ENCODE measurements around the gene AMPD3. TPM values are rescaled to one million over a fixed set of nuclear protein-coding genes. Genes with fewer than 3 reads are reported as not detected.

Gene AMPD3
- total RNA-seq, 2 donors from 2014 or later, result 10.9 to 11.3 TPM

DNA sequence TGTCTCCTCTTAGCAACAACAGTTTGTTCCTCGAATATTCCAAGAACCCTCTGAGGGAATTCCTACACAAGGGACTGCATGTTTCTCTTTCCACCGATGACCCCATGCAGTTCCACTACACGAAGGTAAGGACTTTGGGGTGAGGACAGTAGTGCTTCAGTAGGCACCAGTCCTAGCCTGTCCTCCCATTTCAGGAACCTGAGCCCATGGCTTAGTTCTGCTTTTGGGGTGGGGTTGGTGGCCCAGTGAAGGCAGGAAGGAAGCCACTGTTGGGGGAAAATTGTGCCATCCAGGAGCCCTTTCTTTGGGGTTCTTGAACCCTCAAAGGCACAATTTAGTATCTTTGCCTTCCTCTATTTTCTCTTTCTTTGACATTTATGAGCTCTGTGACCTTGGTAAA is 47.7 kb downstream of the AMPD3 start:
- H3K9me3 Mint-ChIP-seq, result no peaks in the 10 kb centered on the region
- ATAC-seq (no peak), DNase-seq (ENCODE audit: low spot score) (no peak)
- no peak overlapping the region for H3K4me3 Mint-ChIP-seq
- no peaks in the 10 kb centered on the region for H3K4me1 Mint-ChIP-seq (ENCODE audit: low read depth in 2 of 2)
- H3K27ac Mint-ChIP-seq, result no peak overlapping the region
- no peaks in the 10 kb centered on the region for H3K27me3 Mint-ChIP-seq
- no peaks in the 10 kb centered on the region for H3K36me3 Mint-ChIP-seq

GRCh38 chr11:10503221-10503620 is 48.2 kb downstream of the AMPD3 start:
- H3K27ac Mint-ChIP-seq, result no peak overlapping the region
- H3K9me3 Mint-ChIP-seq, result no peaks in the 10 kb centered on the region
- H3K36me3 Mint-ChIP-seq, result no peaks in the 10 kb centered on the region
- H3K4me3 Mint-ChIP-seq, result no peak overlapping the region
- H3K4me1 Mint-ChIP-seq (ENCODE audit: low read depth in 2 of 2), result no peaks in the 10 kb centered on the region
- DNase-seq (ENCODE audit: low spot score), result no peak
- ATAC-seq, result no peak
- no peaks in the 10 kb centered on the region for H3K27me3 Mint-ChIP-seq

DNA sequence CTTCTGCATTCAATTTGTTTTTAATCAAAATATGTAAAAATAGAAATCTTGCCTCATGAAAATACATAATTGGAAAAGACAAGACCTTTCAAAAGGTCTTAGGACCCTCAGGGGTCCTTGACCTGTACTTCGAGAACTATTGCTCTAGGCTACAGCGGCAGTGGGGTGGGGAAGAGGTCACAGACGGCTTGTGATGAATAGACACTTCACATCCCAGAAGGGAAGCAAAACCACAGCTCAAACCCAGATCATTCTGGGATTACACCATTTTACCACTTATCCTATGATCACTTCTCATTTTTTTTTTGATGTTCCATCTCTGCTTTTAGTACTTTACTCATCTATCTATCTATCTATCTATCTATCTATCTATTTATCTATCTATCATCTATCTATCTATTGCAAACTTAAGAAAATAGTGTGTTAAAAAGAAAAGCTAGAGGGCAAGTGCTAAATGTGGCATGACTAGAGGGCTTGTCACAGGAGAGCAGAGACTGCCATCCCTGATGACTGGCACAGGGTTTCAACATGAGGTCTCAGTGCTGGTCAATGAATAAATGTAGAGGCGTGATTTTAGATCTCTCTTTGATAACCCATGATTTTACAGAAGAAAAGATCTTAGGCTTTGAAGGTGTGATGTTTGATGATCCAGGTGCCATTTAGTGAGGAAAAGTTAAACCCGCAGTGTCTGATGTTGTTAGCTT is 48.9 kb downstream of the AMPD3 start:
- no peak overlapping the region for H3K27ac Mint-ChIP-seq
- no peak for ATAC-seq
- H3K36me3 Mint-ChIP-seq, result no peaks in the 10 kb centered on the region

DNA sequence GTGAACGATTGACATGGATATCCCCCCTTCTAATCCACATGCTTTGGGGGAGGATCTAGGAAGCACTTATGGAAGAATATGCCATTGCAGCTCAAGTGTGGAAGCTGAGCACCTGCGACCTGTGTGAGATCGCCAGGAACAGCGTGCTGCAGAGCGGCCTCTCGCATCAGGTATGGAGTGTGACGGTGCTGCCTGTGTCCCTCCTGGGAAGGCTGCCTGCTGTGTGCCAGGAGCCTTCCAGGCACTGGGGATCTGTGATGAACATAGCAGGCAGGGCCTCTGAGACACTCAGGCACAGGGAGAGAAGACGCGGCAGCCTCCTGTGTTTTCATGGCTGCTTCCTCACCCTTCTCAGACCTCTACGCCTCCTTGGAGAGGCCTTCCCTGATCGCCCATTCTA is 49.4 kb downstream of the AMPD3 start:
- Mint-ChIP-seq H3K4me1 (ENCODE audit: low read depth in 2 of 2) (no peaks in the 10 kb centered on the region), H3K27me3 (no peaks in the 10 kb centered on the region), H3K4me3 (no peak overlapping the region), H3K27ac (no peak overlapping the region), H3K9me3 (no peaks in the 10 kb centered on the region), H3K36me3 (no peaks in the 10 kb centered on the region)
- no peak for DNase-seq (ENCODE audit: low spot score)
- ATAC-seq, result no peak

More for the DNA sequence above, 48.9 kb downstream of the AMPD3 start:
- no peaks in the 10 kb centered on the region for H3K27me3 Mint-ChIP-seq
- no peak for DNase-seq (ENCODE audit: low spot score)
- no peak overlapping the region for H3K4me3 Mint-ChIP-seq
- no peaks in the 10 kb centered on the region for H3K4me1 Mint-ChIP-seq (ENCODE audit: low read depth in 2 of 2)
- H3K9me3 Mint-ChIP-seq, result no peaks in the 10 kb centered on the region

- Mint-ChIP-seq H3K27me3 (no peaks in the 10 kb centered on the region), H3K4me1 (ENCODE audit: low read depth in 2 of 2) (no peaks in the 10 kb centered on the region), H3K9me3 (no peaks in the 10 kb centered on the region), H3K4me3 (no peak overlapping the region), H3K36me3 (no peaks in the 10 kb centered on the region), H3K27ac (no peak overlapping the region)
- DNase-seq (ENCODE audit: low spot score) (no peak), ATAC-seq (no peak)
Observed at GRCh38 chr11:10505278-10506007, 50.4 kb downstream of the AMPD3 start.

DNA sequence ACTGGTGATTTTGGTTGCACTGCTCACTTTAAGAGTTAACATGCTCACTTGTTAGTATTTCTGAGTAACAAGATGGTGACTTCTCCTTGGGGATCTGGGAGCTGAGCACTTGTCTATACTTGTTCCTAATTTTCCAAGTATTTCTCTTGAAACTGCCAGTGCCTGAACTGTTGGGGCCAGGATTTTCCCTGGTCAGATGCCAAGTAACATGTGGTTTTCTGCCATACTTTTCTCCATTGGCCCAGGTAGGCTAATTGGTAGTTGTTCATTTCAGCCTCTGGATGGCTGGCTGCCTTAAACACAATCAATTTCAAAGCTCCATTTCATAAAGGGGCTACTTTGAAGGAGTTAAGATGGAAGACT is 50.9 kb downstream of the AMPD3 start:
- Mint-ChIP-seq H3K9me3 (no peaks in the 10 kb centered on the region), H3K27ac (no peak overlapping the region), H3K4me1 (ENCODE audit: low read depth in 2 of 2) (no peaks in the 10 kb centered on the region), H3K36me3 (no peaks in the 10 kb centered on the region), H3K27me3 (no peaks in the 10 kb centered on the region), H3K4me3 (no peak overlapping the region)
- DNase-seq (ENCODE audit: low spot score), result no peak
- no peak for ATAC-seq

DNA sequence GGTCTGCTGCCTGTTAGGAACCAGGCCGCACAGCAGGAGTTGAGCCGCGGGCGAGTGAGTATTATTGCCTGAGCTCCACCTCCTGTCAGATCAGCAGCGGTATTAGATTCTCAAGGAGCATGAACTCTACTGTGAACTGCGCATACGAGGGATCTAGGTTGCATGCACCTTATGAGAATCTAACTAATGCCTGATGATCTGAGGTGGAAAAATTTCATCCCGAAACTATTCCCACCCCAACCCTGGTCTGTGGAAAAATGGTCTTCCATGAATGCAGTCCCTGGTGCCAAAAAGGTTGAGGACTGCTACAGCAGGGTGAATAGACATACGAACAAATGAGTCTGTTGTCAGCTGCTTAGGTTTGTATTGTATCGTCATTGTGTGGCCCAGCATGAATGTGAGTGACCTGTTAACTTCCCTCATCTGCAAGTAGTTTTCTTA is 56.1 kb downstream of the AMPD3 start:
- no peaks in the 10 kb centered on the region for H3K36me3 Mint-ChIP-seq
- DNase-seq (ENCODE audit: low spot score) (no peak), ATAC-seq (no peak)
- no peak overlapping the region for H3K27ac Mint-ChIP-seq
- no peaks in the 10 kb centered on the region for H3K4me1 Mint-ChIP-seq (ENCODE audit: low read depth in 2 of 2)
- no peaks in the 10 kb centered on the region for H3K27me3 Mint-ChIP-seq
- no peak overlapping the region for H3K4me3 Mint-ChIP-seq
- no peaks in the 10 kb centered on the region for H3K9me3 Mint-ChIP-seq

- no peak for DNase-seq (ENCODE audit: low spot score)
- no peaks in the 10 kb centered on the region for H3K27me3 Mint-ChIP-seq
- ATAC-seq, result no peak
- H3K4me1 Mint-ChIP-seq (ENCODE audit: low read depth in 2 of 2), result no peaks in the 10 kb centered on the region
- no peak overlapping the region for H3K27ac Mint-ChIP-seq
- no peaks in the 10 kb centered on the region for H3K9me3 Mint-ChIP-seq
- H3K36me3 Mint-ChIP-seq, result no peaks in the 10 kb centered on the region
- H3K4me3 Mint-ChIP-seq, result no peak overlapping the region
Observed at GRCh38 chr11:10514202-10514601, 59.1 kb downstream of the AMPD3 start.

DNA sequence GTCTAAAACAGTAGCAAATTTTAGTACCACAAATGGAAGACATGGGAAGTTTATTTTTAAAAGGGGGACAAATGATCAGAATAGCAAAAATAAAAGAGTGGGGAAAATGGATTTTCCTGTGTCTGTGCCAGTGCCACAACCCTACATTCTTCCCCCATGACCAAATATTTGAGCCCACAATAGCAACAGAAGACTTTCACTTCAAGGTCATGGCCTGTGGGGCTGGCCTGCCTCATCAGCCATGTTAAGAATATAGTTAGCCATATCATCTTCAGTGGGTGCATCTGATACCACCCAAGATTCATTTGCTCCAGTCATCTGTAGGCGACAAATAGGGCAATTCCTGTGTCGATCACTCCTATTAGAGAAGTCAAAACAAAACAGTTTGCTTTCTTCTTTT is 59.6 kb downstream of the AMPD3 start:
- H3K27me3 Mint-ChIP-seq, result no peaks in the 10 kb centered on the region
- no peak for ATAC-seq
- H3K4me1 Mint-ChIP-seq (ENCODE audit: low read depth in 2 of 2), result no peaks in the 10 kb centered on the region
- H3K9me3 Mint-ChIP-seq, result no peaks in the 10 kb centered on the region
- no peak overlapping the region for H3K4me3 Mint-ChIP-seq
- DNase-seq (ENCODE audit: low spot score), result no peak
- H3K36me3 Mint-ChIP-seq, result no peaks in the 10 kb centered on the region
- H3K27ac Mint-ChIP-seq, result no peak overlapping the region

DNA sequence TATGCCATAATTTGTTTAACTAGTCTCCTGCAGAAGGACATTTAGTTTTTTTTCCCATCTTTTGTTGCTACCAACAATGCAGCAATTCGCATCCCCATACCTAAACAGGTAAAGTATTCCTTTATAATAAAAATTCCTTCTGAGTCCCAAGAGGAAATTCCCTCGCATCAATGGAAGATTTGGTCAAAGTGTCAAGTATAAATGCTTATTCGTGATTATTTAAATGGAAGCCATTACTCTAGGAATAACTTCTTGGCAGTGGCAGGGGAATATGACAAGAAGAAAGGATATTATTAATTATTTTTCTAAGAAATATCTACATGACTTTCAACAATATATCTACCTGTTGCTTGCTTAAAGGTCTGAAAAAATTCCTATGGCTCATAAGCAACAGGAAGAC is 60.4 kb downstream of the AMPD3 start:
- Mint-ChIP-seq H3K4me1 (ENCODE audit: low read depth in 2 of 2) (no peaks in the 10 kb centered on the region), H3K27me3 (no peaks in the 10 kb centered on the region), H3K4me3 (no peak overlapping the region), H3K9me3 (no peaks in the 10 kb centered on the region), H3K36me3 (no peaks in the 10 kb centered on the region), H3K27ac (no peak overlapping the region)
- ATAC-seq (no peak), DNase-seq (ENCODE audit: low spot score) (no peak)

GRCh38 chr11:10518123-10518522 is 63.1 kb downstream of the AMPD3 start:
- no peaks in the 10 kb centered on the region for H3K4me1 Mint-ChIP-seq (ENCODE audit: low read depth in 2 of 2)
- DNase-seq (ENCODE audit: low spot score) (no peak), ATAC-seq (no peak)
- no peak overlapping the region for H3K4me3 Mint-ChIP-seq
- no peaks in the 10 kb centered on the region for H3K27me3 Mint-ChIP-seq
- H3K36me3 Mint-ChIP-seq, result peaks cover 8% of the 10 kb centered on the region
- H3K9me3 Mint-ChIP-seq, result no peaks in the 10 kb centered on the region
- H3K27ac Mint-ChIP-seq, result no peak overlapping the region

DNA sequence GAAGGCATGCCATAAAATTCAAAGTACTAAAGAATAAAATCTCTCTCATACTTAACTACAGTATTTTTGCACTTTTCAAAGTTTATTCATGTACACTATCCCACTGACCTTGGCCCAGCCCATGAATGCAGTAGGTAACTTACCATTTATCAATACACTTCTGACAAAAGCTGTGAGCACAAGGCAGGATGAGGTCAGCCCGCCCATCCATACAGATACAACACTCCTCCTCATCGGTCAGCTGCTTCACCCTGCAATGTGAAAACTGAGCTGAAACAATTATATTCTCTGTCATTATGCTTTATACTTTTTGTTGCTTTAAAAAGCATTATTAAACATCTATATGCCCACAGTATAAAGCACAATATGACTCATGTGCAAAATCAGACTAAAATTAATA is 63.8 kb downstream of the AMPD3 start:
- ATAC-seq (no peak), DNase-seq (ENCODE audit: low spot score) (no peak)
- H3K27me3 Mint-ChIP-seq, result no peaks in the 10 kb centered on the region
- no peak overlapping the region for H3K4me3 Mint-ChIP-seq
- no peaks in the 10 kb centered on the region for H3K9me3 Mint-ChIP-seq
- H3K27ac Mint-ChIP-seq, result no peak overlapping the region
- peaks cover 11% of the 10 kb centered on the region for H3K36me3 Mint-ChIP-seq
- no peaks in the 10 kb centered on the region for H3K4me1 Mint-ChIP-seq (ENCODE audit: low read depth in 2 of 2)

DNA sequence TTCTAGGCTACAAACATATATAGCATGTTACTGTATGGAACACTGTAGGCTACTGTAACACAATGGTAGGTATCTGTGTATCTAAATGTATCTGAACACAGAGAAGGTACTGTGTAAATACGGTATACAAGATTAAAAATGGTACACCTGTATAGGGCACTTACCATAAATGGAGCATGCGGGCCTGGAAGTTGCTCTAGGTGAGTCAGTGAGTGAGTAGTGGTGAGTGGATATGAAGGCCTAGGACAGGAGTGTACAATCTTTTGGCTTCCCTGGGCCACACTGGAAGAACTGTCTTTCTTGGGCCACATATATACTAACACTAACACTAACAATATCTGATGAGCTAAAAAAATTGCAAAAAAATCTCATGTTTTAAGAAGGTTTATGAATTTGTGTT is 64.6 kb downstream of the AMPD3 start:
- H3K9me3 Mint-ChIP-seq, result no peaks in the 10 kb centered on the region
- H3K27me3 Mint-ChIP-seq, result no peaks in the 10 kb centered on the region
- H3K36me3 Mint-ChIP-seq, result peaks cover 11% of the 10 kb centered on the region
- DNase-seq (ENCODE audit: low spot score) (no peak), ATAC-seq (no peak)
- no peak overlapping the region for H3K27ac Mint-ChIP-seq
- no peak overlapping the region for H3K4me3 Mint-ChIP-seq
- H3K4me1 Mint-ChIP-seq (ENCODE audit: low read depth in 2 of 2), result no peaks in the 10 kb centered on the region

DNA sequence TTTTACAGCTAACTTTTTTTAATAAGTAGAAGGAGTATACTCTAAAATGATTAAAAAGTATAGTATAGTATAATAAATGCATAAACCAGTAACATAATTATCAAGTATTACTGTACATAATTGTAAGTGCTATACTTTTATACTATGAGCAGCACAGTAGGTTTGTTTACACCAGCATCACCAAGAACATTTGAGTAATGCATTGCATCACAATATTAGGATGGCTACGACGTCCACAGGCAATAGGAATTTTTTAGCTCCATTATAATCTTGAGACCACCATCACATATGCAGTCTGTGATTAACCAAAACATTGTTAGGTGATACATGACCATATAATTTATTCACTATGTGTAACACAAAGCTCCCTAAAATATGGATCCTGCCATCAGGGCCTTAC is 65.5 kb downstream of the AMPD3 start:
- ATAC-seq (no peak), DNase-seq (ENCODE audit: low spot score) (no peak)
- Mint-ChIP-seq H3K4me3 (no peak overlapping the region), H3K4me1 (ENCODE audit: low read depth in 2 of 2) (no peaks in the 10 kb centered on the region), H3K27me3 (no peaks in the 10 kb centered on the region), H3K9me3 (no peaks in the 10 kb centered on the region), H3K36me3 (peaks cover 11% of the 10 kb centered on the region), H3K27ac (no peak overlapping the region)

DNA sequence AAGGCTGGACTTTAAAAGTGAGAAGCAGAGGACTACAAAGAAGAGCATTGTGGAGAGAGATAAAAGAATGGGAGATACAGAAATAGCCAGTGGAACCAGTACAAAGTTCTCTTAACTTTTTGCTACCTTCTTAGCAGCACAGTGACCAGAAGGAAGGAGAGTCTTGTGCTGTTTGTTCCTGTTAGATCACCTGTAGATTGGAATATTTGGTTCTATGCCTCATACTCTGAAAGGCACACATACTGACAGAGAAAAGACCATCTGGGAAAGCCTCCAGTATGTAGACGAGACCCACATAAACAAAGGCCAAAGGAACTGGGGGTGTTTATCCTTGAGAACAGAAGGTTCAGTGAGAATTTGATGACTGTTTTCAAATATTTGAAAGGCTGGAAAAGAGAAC is 67.2 kb downstream of the AMPD3 start:
- H3K9me3 Mint-ChIP-seq, result no peaks in the 10 kb centered on the region
- H3K4me3 Mint-ChIP-seq, result no peak overlapping the region
- peaks cover 3 to 5% of the 10 kb centered on the region in 2 donors for H3K4me1 Mint-ChIP-seq (ENCODE audit: low read depth in 2 of 2)
- H3K27me3 Mint-ChIP-seq, result no peaks in the 10 kb centered on the region
- DNase-seq (ENCODE audit: low spot score) (no peak), ATAC-seq (no peak)
- H3K36me3 Mint-ChIP-seq, result peaks cover 16% of the 10 kb centered on the region
- H3K27ac Mint-ChIP-seq, result no peak overlapping the region
